Mesothelial cell of epicardium (in vitro differentiated cells): ENCODE results near the gene FGD4. TPM values are rescaled to one million over a fixed set of nuclear protein-coding genes. Genes with fewer than 3 reads are reported as not detected.
"Not testable (repeated sequence)": the region's sequence is repeated elsewhere in the genome, so short reads cannot be mapped to it uniquely, and the experiment has no call there.

ENCODE experiments used
- DNase-seq, 2 experiments: peaks; one replicate each; pipeline ENCODE4 v3.0.0; 2021; ENCODE audit warnings: low spot score in 2 of 2; ENCODE audit not compliant: unreplicated experiment in 2 of 2
- H3K27ac Mint-ChIP-seq: 2 replicates; pipeline ENCODE4 v1.8.0; 2021; ENCODE audit warnings: mixed read lengths
- H3K27me3 Mint-ChIP-seq: 2 replicates; pipeline ENCODE4 v1.8.0; 2021; ENCODE audit warnings: low read depth, mixed read lengths
- H3K36me3 Mint-ChIP-seq: 2 replicates; pipeline ENCODE4 v1.8.0; 2021; ENCODE audit warnings: mixed read lengths
- H3K4me1 Mint-ChIP-seq: 2 replicates; pipeline ENCODE4 v1.8.0; 2021; ENCODE audit warnings: mixed read lengths
- H3K4me3 Mint-ChIP-seq: 2 replicates; pipeline ENCODE4 v1.8.0; 2021; ENCODE audit warnings: mild to moderate bottlenecking, moderate library complexity, mixed read lengths
- H3K9me3 Mint-ChIP-seq: 2 replicates; pipeline ENCODE4 v1.8.0; 2021; ENCODE audit warnings: mixed read lengths
- CTCF ChIP-seq: fragments of 200-600 bp; sonication (generic); IDR thresholded peaks from one replicate; pipeline ENCODE4 v1.5.0; 2021; ENCODE audit warnings: antibody characterized with exemption; ENCODE audit not compliant: unreplicated experiment
- total RNA-seq: library from RNA; stranded (reverse); gene quantifications from 3 replicates; pipeline ENCODE4 v1.2.1, GENCODE V29; 2021

Gene FGD4
- total RNA-seq, 1 donor from 2014 or later = 13.4 TPM

GRCh38 chr12:32560520-32560919 lies 161.2 kb downstream of the FGD4 start:
- H3K27ac Mint-ChIP-seq = no peak overlapping the region
- H3K9me3 Mint-ChIP-seq = peaks cover 7% of the 10 kb centered on the region
- peaks cover 9% of the 10 kb centered on the region for H3K4me1 Mint-ChIP-seq
- TF ChIP-seq CTCF = no peak
- H3K4me3 Mint-ChIP-seq = no peak overlapping the region
- H3K36me3 Mint-ChIP-seq = peaks cover 15% of the 10 kb centered on the region
- no peaks in the 10 kb centered on the region for H3K27me3 Mint-ChIP-seq
- no peak for DNase-seq

DNA sequence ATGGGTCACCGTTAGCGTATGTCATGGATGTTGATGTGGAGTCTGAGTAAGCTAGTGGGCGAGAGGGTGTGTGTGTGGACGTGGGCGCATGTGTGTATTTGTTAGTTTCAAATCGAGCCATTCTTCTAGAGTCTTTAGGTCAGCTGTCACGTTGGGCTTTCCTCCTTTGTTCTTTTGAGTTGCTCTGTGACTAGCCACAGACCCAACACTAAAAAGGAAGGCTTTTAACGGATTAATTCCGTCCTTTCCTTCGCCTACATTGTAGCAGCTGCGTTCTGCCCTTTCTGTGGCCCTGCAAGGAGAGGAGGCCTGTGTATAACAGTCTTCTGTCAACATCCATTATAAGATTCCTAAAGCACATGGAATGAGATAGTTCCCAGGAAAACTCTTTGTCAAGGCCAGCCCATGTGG lies 162.6 kb downstream of the FGD4 start:
- no peak for DNase-seq
- Mint-ChIP-seq H3K4me1 (peaks cover 10% of the 10 kb centered on the region), H3K27ac (peak overlapping the region; percentile 44), H3K9me3 (peaks cover 7% of the 10 kb centered on the region), H3K36me3 (peaks cover 15% of the 10 kb centered on the region), H3K27me3 (no peaks in the 10 kb centered on the region), H3K4me3 (no peak overlapping the region)
- no peak for TF ChIP-seq CTCF

DNA sequence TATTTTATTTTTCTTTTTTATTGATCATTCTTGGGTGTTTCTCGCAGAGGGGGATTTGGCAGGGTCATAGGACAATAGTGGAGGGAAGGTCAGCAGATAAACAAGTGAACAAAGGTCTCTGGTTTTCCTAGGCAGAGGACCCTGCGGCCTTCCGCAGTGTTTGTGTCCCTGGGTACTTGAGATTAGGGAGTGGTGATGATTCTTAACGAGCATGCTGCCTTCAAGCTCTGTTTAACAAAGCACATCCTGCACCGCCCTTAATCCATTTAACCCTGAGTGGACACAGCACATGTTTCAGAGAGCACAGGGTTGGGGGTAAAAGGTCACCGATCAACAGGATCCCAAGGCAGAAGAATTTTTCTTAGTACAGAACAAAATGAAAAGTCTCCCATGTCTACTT lies 163.1 kb downstream of the FGD4 start:
- Mint-ChIP-seq H3K27ac (peak overlapping the region; percentile 44), H3K4me1 (peaks cover 14% of the 10 kb centered on the region), H3K36me3 (peaks cover 15% of the 10 kb centered on the region)

DNA sequence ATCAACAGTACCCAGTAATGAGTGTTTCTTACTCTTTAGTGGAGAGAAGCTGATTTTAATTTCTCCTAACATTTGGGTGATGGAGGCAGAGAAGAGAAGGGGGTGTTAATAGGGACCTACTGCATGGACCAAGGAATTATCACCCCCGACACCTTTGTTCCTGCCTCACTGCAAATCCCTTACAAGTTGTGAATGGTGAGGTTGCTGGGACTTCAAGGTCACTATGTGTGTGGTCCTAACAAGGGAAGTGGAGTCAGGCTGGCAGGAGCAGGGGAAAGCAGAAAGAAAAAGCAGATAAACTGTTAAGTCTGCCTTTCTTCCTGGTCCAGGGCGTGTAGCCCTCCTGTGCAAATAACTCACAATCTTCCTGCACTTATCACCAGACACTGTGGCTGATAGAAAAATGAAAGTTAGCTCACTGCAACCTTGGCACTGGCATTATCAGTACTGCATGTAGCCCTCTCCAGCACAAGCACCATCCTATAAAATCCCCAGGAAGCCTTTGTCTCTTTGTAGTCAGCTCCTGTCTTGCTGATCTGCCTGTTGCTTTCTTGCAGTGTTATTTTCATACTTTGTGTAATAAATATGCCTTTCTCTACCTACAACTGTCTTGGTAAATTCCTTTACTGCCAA lies 167.4 kb downstream of the FGD4 start:
- Mint-ChIP-seq H3K4me3 (no peak overlapping the region), H3K27me3 (no peaks in the 10 kb centered on the region), H3K4me1 (peaks cover 13% of the 10 kb centered on the region), H3K9me3 (peaks cover 5% of the 10 kb centered on the region), H3K27ac (no peak overlapping the region), H3K36me3 (peaks cover 14% of the 10 kb centered on the region)
- no peak for TF ChIP-seq CTCF
- no peak for DNase-seq

More for the DNA sequence above, 163.1 kb downstream of the FGD4 start:
- not testable (repeated sequence) for H3K27me3 Mint-ChIP-seq, DNase-seq, H3K4me3 Mint-ChIP-seq, H3K9me3 Mint-ChIP-seq

DNA sequence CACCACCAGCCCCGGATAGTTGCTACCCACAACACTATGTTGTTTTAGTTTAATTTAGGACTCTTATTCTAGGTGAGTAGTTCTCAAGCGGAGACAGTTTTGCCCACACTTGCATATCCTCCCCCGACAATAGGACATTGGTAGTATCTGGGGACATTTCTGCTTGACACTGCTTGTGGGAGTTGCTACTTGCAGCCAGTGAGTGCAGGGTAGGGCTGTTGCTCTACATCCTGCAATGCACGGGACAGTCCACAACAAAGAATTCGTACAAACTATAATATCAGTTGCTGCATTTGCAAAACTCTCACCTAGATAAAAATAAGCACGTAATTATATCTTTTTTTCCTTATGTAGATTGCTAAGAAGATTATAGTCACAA lies 167.9 kb downstream of the FGD4 start:
- Mint-ChIP-seq H3K27me3 (no peaks in the 10 kb centered on the region), H3K27ac (no peak overlapping the region), H3K9me3 (no peaks in the 10 kb centered on the region), H3K4me1 (peaks cover 9% of the 10 kb centered on the region), H3K4me3 (no peak overlapping the region), H3K36me3 (peaks cover 9% of the 10 kb centered on the region)
- DNase-seq = no peak
- no peak for TF ChIP-seq CTCF

DNA sequence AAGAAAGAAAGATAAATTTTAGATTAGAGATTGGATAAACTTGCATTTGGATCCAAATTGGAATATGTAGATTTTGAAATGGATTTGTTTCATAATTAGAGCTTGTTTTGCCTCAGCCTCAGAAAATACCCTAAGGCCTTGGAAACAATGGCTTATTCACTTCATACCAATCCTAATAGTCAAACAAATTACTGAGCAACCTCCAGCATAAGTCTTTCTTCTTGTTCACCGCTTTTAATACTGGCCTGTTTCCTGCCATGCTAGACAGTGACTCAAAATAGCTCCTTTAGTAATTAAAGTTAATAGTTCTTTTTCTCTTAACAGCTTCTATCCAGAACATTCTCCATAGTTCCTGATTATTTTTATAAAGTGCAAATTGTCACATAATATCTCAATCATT lies 168.9 kb downstream of the FGD4 start:
- Mint-ChIP-seq H3K4me1 (peaks cover 9% of the 10 kb centered on the region), H3K4me3 (no peak overlapping the region), H3K36me3 (peaks cover 10% of the 10 kb centered on the region), H3K27me3 (no peaks in the 10 kb centered on the region), H3K27ac (no peak overlapping the region), H3K9me3 (no peaks in the 10 kb centered on the region)
- no peak for DNase-seq
- TF ChIP-seq CTCF = no peak
